Dermis blood vessel endothelial cell (primary cell): Measurements from ENCODE around the gene DEPDC7. TPM values are rescaled to one million over a fixed set of nuclear protein-coding genes. Genes with fewer than 3 reads are reported as not detected.
A peak's percentile ranks its signal among the peaks of the same experiment; 100 is the strongest.

Source experiments
- DNase-seq: peaks from one replicate; pipeline ENCODE4 v3.0.0; 2010
- total RNA-seq: library from RNA; depleted of rRNA; stranded (reverse); fragments of >200 nt; gene quantifications from 2 replicates; pipeline ENCODE4 v1.2.3, GENCODE V29; 2014

Gene DEPDC7
- total RNA-seq, 1 donor from 2014 or later, result 0.17 TPM

DNA sequence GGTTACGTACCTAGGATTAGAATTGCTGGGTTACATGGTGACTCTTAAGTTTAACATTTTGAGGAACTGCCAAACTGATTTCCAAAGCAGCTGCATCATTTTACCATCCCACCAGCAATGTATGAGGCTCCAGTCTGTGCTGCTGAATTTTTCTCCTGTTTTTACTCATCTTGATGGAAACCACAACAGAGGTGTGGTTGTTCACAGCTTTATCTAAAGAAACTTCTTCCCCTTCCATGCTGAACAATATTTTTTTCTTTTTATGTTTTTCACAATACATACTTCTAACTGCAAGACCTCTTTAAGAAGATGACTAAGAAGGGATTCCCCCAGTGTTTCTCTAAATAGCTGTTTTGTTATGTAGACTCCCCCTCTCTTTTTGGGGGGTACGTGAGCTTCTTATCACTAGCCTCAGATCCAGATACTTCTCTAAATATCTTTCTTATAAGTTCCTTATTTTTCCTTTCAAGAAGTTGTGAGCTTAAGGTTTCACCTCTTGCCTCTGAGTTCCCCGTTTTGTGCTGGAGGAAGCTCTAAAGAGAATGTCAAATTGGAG is 47.7 kb downstream of the DEPDC7 start:
- DNase-seq, result no peak

DNA sequence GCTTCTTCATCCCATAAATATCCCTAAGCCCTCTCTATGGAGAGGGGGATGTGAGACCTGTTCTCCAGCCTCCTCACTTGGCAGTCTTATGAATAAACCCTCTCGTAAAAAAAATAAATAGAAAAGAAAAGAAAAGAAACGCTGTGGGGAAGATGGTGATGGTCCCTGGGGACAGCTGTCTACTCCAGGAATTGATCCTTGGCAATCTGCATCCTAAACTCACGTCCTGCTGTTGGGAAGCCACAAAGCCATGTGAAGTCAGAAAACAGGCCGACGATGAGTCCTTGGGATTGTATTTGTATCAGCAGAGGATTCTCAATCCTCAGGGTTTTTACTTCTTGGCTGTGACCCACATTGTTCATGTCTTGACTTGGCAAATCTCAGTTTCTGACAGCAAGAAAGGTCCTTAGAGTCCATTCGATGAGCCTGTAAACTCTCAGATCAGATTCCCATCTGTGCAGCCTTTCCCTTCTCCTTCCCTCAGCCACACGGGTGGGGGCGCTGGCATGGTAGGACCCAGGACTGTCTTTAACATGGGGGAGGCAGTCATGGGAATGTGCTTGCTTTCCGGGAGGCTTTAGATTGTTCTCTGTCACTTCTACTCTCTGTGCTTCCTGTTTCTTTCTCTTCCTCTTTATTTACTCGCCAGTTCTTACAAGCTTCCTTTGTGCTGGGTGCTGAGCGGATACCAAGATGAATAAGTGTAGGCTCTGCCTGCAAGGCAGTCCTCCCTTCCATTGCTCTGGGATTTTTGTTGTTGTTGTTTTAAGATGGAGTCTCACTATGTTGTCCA is 48.6 kb downstream of the DEPDC7 start:
- DNase-seq, result no peak

DNA sequence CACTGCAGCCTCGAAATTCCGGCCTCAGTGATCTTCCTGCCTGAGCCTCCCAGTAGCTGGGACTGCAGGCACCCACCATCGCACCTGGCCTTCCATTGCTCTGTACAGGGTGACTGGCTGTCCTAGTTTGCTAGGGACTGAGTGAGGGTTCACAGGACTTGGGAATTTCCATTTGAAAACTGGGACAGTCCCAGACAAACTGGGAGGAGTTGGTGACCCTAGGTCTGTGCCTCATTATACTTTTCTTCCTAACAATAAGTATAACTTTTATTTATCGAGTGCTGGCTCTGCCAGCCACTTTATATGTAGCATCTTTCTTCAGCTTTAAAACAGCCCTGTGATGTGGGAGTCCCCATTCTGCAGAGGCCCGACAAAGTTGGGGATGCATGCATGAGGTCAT is 49.2 kb downstream of the DEPDC7 start:
- DNase-seq, result no peak

DNA sequence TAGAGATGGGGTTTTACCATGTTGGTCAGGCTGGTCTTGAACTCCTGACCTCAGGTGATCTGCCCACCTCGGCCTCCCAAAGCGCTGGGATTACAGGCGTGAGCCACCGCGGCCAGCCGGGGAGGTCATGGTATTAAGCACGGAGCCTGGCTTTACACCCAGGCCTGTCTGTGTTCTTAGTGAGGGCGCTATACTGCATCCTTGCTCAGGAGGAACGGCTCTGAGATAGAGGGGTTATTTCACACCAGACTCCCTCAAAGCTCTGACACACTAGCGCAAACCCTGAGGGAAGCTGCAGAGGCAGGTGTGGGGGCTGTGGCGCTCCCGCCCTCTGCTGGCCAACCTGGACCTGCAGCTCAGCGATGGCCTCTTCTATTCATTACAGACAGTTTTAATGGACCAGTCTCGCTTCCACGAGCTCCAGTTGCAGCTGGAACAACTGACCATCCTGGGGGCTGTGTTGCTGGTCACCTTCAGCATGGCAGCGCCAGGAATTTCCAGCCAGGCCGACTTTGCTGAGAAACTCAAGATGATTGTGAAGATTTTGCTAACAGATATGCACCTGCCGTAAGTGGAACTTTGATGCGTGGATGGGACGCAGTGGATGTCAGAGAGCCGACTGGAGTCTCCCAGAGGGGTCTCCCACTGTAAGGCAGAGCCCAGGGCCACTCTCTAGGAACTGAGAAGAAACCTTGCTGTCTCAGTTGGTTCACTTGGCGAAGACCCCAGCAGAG is 49.9 kb downstream of the DEPDC7 start:
- DNase-seq, result peak; percentile 80

DNA sequence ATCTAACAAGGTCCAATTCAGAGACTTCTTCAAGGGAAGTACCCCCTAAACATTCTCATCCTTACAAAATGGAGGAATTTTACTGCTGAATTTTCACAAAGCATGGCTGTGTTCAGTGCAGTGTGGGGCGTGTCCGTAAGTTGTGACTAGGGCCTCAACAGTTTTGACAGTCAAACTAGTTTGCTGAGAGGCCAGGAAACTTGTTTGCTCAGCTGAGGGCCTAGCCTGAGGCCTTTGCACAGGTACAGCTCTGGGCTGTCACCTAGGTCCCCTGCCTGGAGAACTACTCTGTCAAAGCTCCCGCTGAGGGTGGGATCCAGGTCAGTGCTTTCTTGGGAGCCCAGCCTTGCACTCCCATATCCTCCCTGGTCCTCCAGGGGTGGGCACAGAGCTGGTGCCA is 51.6 kb downstream of the DEPDC7 start:
- no peak for DNase-seq

DNA sequence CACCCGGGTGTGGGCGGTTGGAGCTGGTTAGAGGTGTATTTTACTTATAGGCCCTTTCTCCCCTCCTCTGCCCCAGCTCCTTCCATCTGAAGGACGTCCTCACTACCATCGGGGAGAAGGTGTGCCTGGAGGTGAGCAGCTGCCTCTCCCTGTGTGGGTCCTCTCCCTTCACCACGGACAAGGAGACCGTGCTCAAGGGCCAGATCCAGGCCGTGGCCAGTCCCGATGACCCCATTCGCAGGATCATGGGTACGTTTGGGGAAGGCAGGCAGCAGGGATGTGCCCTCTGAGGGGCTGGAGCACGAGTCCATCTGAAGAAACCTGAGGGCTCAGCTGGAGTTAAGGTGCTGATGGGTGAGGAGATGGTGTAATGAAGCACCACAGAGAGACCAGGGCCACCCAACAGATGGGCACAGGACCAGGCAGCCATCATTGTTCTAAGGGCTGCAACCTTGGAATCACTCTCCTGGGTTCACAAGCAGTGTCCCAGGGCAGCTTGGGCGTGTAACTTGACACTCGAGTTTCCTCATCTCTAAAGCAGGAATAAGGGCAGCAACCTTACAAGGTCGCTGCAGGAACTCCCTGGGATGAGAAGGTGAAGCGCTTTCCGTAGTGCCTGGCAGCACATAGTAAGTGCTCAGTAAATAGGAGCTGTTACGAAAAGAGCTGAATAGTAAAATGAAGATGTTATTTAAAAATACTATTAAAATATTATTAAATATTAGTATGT is 53.1 kb downstream of the DEPDC7 start:
- DNase-seq, result no peak

DNA sequence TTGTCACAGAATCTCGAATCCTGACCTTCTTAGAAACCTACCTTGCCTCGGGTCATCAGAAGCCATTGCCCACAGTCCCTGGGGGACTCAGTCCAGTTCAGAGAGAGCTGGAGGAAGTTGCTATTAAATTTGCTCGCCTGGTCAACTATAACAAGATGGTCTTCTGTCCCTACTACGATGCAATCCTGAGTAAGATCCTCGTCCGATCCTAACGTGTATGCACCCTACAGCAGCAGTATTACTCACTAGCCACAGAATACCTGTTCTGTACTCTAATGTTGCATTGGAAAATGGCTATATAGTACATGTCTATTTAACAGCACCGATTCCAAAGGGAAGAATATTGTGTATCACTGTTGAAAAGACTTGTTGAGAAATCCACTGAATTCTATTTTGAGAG is 56.8 kb downstream of the DEPDC7 start:
- DNase-seq, result no peak

Other genes starting within 250 kb of the DEPDC7 start
- gene CCDC73, start 221.2 kb upstream of the DEPDC7 start, total RNA-seq, result 0.09 TPM in 1 of 2 replicates, not detected in the other
- 1.2 and 1.3 TPM in 2 replicates for gene PRRG4, start 186.0 kb upstream of the DEPDC7 start, total RNA-seq
- gene QSER1, start 123.1 kb upstream of the DEPDC7 start, total RNA-seq, result 16.7 and 28.6 TPM in 2 replicates
- 16.5 and 19.1 TPM in 2 replicates for gene TCP11L1, start 23.7 kb downstream of the DEPDC7 start, total RNA-seq
- 17.7 and 22.8 TPM in 2 replicates for gene CSTF3, start 145.6 kb downstream of the DEPDC7 start, total RNA-seq
- 85.6 and 138 TPM in 2 replicates for gene HIPK3, start 241.5 kb downstream of the DEPDC7 start, total RNA-seq